ENCODE data around the gene ARHGEF16.

- TF ChIP-seq EZH2phosphoT487 (IDR thresholded peaks at IDR 0.05; ENCODE audit: insufficient read depth, low read depth) (no peak), EZH2 (IDR thresholded peaks at IDR 0.05; ENCODE audit: insufficient read depth, poor library complexity, severe bottlenecking) (no peak)
Observed at GRCh38 chr1:3431686-3432085, 22.8 kb upstream of the ARHGEF16 start.

All from GM23248 (cell line).